Measurements from ENCODE around the gene HES2.
"Not testable (repeated sequence)": the region's sequence is repeated elsewhere in the genome, so short reads cannot be mapped to it uniquely, and the experiment has no call there.

HES2 gene

DNA sequence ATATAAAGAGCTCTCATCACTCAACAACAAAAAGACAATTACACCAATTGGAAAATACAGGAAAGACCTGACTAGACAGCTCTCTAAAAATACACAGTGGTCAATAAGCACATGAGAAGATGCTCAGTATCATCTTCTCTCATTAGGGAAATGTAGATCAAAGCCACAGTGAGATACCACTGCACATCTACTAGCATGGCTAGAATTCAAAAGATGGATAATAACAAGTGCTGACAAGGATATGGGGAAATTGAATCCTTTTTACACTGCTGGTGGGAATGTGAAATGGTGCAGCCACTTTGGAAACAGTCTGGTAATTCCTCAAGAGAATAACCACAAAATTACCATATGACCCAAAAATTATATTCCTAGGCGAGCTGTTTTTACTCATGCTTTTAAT is 35.6 kb downstream of the HES2 start:
- no peak for DNase-seq

- DNase-seq: no peak
These were observed 39.7 kb downstream of the HES2 start for GRCh38 chr1:6380037-6380436.

GRCh38 chr1:6378096-6378746 is 41.5 kb downstream of the HES2 start:
- DNase-seq: no peak

DNA sequence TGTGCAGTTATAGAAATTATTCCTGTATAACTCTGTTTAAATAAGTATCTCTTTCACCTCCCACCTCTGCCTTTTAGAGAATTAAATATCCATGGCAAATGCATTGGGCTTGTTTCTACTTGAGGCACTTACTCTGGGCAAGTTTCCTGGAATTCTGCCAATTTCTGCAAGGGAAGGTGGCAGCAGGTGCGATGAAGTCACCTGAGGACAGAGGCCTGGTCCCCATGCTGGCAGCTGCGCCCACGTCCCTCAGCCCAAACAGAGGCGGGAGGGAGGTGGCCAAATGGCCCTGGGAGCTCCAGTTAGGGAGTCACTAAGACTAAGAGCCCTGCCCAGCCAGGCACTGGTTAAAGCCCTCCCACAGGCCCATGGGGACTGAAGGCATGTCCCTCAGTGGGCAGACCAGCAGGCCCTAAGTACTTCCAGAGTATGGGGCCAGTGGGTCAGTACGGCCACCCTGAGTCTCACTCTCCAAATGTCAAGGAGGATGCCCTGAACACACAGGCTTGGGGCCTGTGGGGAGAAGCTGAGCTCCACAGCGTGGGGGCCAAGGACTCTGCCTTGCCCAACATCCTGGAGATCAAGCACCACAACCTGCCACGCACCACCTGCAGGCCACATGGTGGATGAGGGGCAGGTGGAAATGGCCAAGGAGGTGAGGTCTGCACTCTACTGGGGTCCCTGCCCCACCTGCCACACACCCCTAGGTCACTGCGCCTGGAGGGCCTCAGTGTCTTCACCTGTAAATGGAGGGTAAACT is 45.6 kb downstream of the HES2 start:
- DNase-seq: peak; percentile 0

DNA sequence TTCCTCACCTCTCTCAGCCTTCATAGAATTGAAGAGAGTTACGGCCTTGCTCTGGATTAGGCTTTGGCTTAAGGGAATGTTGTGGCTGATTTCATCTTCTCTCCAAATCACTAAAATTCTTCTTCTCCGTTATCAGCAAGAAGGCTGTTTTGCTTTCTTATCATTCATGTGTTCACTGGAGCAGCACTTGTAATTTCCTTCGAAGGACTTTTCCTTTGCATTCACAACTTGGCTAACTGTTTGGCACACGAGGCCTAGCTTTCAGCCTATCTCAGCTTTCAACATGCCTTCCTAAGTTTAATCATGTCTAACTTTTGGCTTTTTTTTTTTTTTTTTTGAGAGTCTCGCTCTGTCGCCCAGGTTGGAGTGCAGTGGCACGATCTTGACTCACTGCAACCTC is 47.5 kb downstream of the HES2 start:
- DNase-seq: not testable (repeated sequence)

- no peak for DNase-seq
These were observed 49.7 kb downstream of the HES2 start for GRCh38 chr1:6370006-6370405.

GRCh38 chr1:6367381-6368012 is 52.2 kb downstream of the HES2 start:
- no peak for DNase-seq

DNA sequence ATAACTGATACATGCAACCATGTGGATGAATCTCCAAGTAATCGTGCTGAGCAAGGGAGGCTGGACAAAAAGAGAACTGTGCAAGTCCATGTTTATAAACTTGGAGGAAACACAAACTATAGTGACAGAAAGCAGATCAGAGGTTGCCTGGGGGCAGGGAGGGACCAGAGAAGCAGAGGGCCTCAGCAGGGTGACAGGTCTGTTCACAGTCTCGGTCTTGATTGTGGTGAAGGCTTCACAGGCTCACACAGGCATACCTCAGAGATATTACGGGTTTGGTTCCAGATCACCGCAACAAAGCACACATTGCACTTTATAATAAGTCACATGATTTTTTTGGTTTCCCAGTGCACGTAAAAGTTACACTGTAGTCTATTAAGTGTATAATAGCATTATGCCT is 54.7 kb downstream of the HES2 start:
- no peak for DNase-seq

DNA sequence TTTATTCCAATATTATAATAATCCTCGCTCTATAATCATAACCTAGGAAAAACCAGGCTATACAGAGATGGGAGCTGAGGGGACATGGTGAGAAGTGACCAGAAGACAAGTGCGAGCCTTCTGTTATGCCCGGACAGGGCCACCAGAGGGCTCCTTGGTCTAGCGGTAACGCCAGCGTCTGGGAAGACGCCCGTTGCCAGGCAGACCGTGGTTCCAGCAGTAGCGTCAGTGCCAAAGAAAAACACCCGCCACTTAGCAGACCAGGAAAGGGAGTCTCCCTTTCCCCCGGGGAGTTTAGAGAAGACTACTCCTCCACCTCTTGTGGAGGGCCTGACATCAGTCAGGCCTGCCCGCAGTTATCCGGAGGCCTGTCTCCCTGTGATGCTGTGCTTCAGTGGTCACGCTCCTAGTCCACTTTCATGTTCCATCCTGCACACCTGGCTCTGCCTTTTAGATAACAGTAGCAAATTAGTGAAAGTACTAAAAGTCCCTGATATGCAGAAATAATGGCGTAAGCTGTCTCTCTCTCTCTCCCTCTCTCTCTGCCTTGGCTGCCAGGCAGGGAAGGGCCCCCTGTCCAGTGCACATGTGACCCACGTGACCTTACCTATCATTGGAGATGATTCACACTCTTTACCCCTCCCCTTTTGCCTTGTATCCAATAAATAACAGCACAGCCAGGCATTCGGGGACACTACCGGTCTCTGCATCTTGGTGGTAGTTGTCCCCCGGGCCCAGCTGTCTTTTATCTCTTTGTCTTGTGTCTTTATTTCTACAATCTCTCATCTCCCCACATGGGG is 56.4 kb downstream of the HES2 start:
- DNase-seq: peak; percentile 2
